ENCODE data around the gene RAB1A.

DNA sequence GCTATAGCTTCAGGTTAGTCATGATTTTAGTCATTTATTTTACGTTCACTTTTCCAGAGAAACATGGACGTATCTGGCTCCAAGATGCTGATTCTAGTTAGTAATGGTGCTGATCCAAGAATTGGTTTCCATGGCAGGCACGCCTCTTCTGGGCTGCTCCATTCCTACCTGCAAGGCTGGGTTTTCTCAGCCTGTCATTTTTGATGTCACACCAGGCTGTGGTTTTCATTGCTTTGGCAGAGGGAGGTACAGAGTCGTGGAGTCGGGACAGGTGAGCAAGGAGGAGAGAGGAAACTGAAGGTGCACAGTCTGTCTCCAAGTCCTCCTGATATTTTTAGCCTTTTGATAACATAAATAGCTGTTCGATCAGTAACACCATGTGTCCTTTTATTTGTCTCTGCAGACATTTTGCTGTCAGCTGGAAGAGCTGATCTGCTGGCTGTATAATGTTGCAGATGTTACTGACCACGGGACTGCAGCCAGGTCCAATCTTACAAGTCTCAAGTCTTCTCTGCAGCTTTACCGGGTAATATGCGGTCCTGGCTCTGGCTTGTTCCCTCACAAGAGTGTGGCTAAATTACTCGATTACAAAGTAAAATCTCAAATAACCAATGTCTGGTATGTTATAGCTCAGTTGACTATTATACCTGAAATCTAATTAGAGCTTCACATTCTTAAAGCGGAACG lies 55.9 kb downstream of the RAB1A start:
- TF ChIP-seq TEAD4 (IDR thresholded peaks at IDR 0.05) = no peak
- TF ChIP-seq TCF12 (IDR thresholded peaks at IDR 0.05; ENCODE audit: low read depth) = no peak

Measured in Ishikawa (cell line).